ENCODE measurements around the gene WWOX. TPM values are rescaled to one million over a fixed set of nuclear protein-coding genes. Genes with fewer than 3 reads are reported as not detected.

WWOX gene
- total RNA-seq, 1 donor from 2014 or later = 29.6 TPM

GRCh38 chr16:78804058-78804735 is 704.7 kb downstream of the WWOX start:
- no peak for DNase-seq (ENCODE audit: low read depth)
- TF ChIP-seq CTCF (conservative IDR thresholded peaks at IDR 0.05; ENCODE audit: low read depth, low read length) = no peak
- H3K4me3 ChIP-seq (ENCODE audit: low read depth, low read length) = no peak overlapping the region

GRCh38 chr16:78805556-78805955 is 706.1 kb downstream of the WWOX start:
- no peak overlapping the region for H3K4me3 ChIP-seq (ENCODE audit: low read depth, low read length)
- TF ChIP-seq CTCF (conservative IDR thresholded peaks at IDR 0.05; ENCODE audit: low read depth, low read length) = no peak
- no peak for DNase-seq (ENCODE audit: low read depth)

GRCh38 chr16:78811247-78811646 is 711.8 kb downstream of the WWOX start:
- TF ChIP-seq CTCF (conservative IDR thresholded peaks at IDR 0.05; ENCODE audit: low read depth, low read length) = no peak
- no peak overlapping the region for H3K4me3 ChIP-seq (ENCODE audit: low read depth, low read length)
- no peak for DNase-seq (ENCODE audit: low read depth)

- no peak for TF ChIP-seq CTCF (conservative IDR thresholded peaks at IDR 0.05; ENCODE audit: low read depth, low read length)
- DNase-seq (ENCODE audit: low read depth) = no peak
- H3K4me3 ChIP-seq (ENCODE audit: low read depth, low read length) = no peak overlapping the region
Measured at GRCh38 chr16:78812582-78812981, 713.1 kb downstream of the WWOX start.

GRCh38 chr16:78813661-78814311 is 714.3 kb downstream of the WWOX start:
- DNase-seq (ENCODE audit: low read depth) = no peak
- no peak overlapping the region for H3K4me3 ChIP-seq (ENCODE audit: low read depth, low read length)
- no peak for TF ChIP-seq CTCF (conservative IDR thresholded peaks at IDR 0.05; ENCODE audit: low read depth, low read length)

GRCh38 chr16:78815713-78816112 is 716.3 kb downstream of the WWOX start:
- no peak overlapping the region for H3K4me3 ChIP-seq (ENCODE audit: low read depth, low read length)
- TF ChIP-seq CTCF (conservative IDR thresholded peaks at IDR 0.05; ENCODE audit: low read depth, low read length) = no peak
- no peak for DNase-seq (ENCODE audit: low read depth)

All from epithelial cell of proximal tubule (primary cell).